HG03045 (cell line): ENCODE results near the gene CCDC175.

Experiments used
- ATAC-seq: cut with Tn5 transposase; IDR thresholded peaks from one replicate; pipeline ENCODE4 v1.9.1; 2021; ENCODE audit warnings: mild to moderate bottlenecking, moderate library complexity; ENCODE audit not compliant: unreplicated experiment

CCDC175 gene

GRCh38 chr14:59483363-59483762 lies 93.2 kb downstream of the CCDC175 start:
- no peak for ATAC-seq

- no peak for ATAC-seq
Observed at GRCh38 chr14:59482541-59483331, 93.9 kb downstream of the CCDC175 start.

- no peak for ATAC-seq
Observed at GRCh38 chr14:59481871-59482540, 94.6 kb downstream of the CCDC175 start.

GRCh38 chr14:59481407-59481806 lies 95.2 kb downstream of the CCDC175 start:
- no peak for ATAC-seq

- ATAC-seq = no peak
Observed at GRCh38 chr14:59480166-59480565, 96.4 kb downstream of the CCDC175 start.

GRCh38 chr14:59478540-59478939 lies 98.1 kb downstream of the CCDC175 start:
- no peak for ATAC-seq

GRCh38 chr14:59475709-59476108 lies 100.9 kb downstream of the CCDC175 start:
- no peak for ATAC-seq

GRCh38 chr14:59474172-59474571 lies 102.4 kb downstream of the CCDC175 start:
- no peak for ATAC-seq

- peak; percentile 32 for ATAC-seq
Observed at GRCh38 chr14:59465316-59466135, 111.1 kb downstream of the CCDC175 start, which contains the start of gene GPR135. Gene GPR135 (minus strand): TSS chr14:59465380. CDS start chr14:59465226, 154 bp downstream.

GRCh38 chr14:59464486-59465315 lies 111.9 kb downstream of the CCDC175 start:
- peak; percentile 70 for ATAC-seq

GRCh38 chr14:59463787-59464485 lies 112.7 kb downstream of the CCDC175 start:
- ATAC-seq = peak; percentile 39

- ATAC-seq = no peak
Observed at GRCh38 chr14:59461891-59462290, 114.7 kb downstream of the CCDC175 start.

- ATAC-seq = no peak
Observed at GRCh38 chr14:59460378-59460777, 116.2 kb downstream of the CCDC175 start.

- no peak for ATAC-seq
Observed at GRCh38 chr14:59458486-59458885, 118.1 kb downstream of the CCDC175 start.

GRCh38 chr14:59455411-59455810 lies 121.2 kb downstream of the CCDC175 start:
- ATAC-seq = no peak
